Natural killer cell (primary cell): ENCODE data around the gene KIAA1671. TPM values are rescaled to one million over a fixed set of nuclear protein-coding genes. Genes with fewer than 3 reads are reported as not detected.

Experiments used
- ATAC-seq, 3 donors: fragments of 150-1000 bp in 2 of 3; fragments of 200-7000 bp in 1 of 3; cut with Tn5 transposase; 1 replicate in 1 of 3; 2 replicates in 2 of 3; pipeline ENCODE4 v1.10.0; 2021; ENCODE audit warnings: mild to moderate bottlenecking in 2 of 3, moderate library complexity in 2 of 3
- DNase-seq, 2 donors: peaks; one replicate each; pipeline versions ENCODE4 v3.0.0 to v3.0.0-alpha.2; 2013 to 2021; ENCODE audit warnings: mixed read lengths in 1 of 2
- H3K27ac ChIP-seq: one replicate; pipeline ENCODE4 v1.5.1; 2013; ENCODE audit warnings: mild to moderate bottlenecking, low read length
- H3K27me3 ChIP-seq: one replicate; pipeline ENCODE4 v1.6.1; 2013; ENCODE audit warnings: low read length; ENCODE audit not compliant: control insufficient read depth, insufficient read depth
- H3K36me3 ChIP-seq: one replicate; pipeline ENCODE4 v1.6.1; 2013; ENCODE audit warnings: low read length; ENCODE audit not compliant: control insufficient read depth, insufficient read depth
- H3K4me1 ChIP-seq: one replicate; pipeline ENCODE4 v1.6.1; 2013; ENCODE audit warnings: low read length; ENCODE audit not compliant: control insufficient read depth, insufficient read depth
- H3K4me3 ChIP-seq: one replicate; pipeline ENCODE4 v1.5.1; 2013; ENCODE audit warnings: low read length
- H3K9me3 ChIP-seq: one replicate; pipeline ENCODE4 v1.6.1; 2013; ENCODE audit warnings: low read length; ENCODE audit not compliant: control insufficient read depth, insufficient read depth
- H3K27ac Mint-ChIP-seq, 2 donors: one replicate each; pipeline ENCODE4 v1.8.0; 2022; ENCODE audit warnings: mild to moderate bottlenecking in 2 of 2, mixed read lengths in 2 of 2, moderate library complexity in 1 of 2
- H3K27me3 Mint-ChIP-seq, 2 donors: one replicate each; pipeline ENCODE4 v1.8.0; 2022; ENCODE audit warnings: low read depth in 2 of 2, mixed read lengths in 2 of 2
- H3K36me3 Mint-ChIP-seq: one replicate; pipeline ENCODE4 v1.8.0; 2022; ENCODE audit warnings: mixed read lengths
- H3K4me1 Mint-ChIP-seq, 2 donors: one replicate each; pipeline ENCODE4 v1.8.0; 2022; ENCODE audit warnings: mixed read lengths in 2 of 2
- H3K4me3 Mint-ChIP-seq: one replicate; pipeline ENCODE4 v1.8.0; 2022; ENCODE audit warnings: mild to moderate bottlenecking, moderate library complexity, mixed read lengths
- H3K9me3 Mint-ChIP-seq, 2 donors: one replicate each; pipeline ENCODE4 v1.8.0; 2022; ENCODE audit warnings: mixed read lengths in 2 of 2
- WGBS: methylation state at CpG from one replicate; pipeline ENCODE4 v1.1.7; 2013; ENCODE audit warnings: missing lambda C conversion rate; ENCODE audit not compliant: insufficient coverage; 5-methylcytosine and 5-hydroxymethylcytosine counted together
- intact Hi-C: fragments of 100-400 bp; cut with micrococcal nuclease; formaldehyde crosslinking; loops from one replicate; pipeline ENCODE4 v1.14.2; 2022
- total RNA-seq, 4 donors: library from RNA; stranded (reverse); fragments of 120-200 nt in 1 of 4; gene quantifications; one replicate each; pipeline versions ENCODE4 v1.2.3 to v1.2.4, GENCODE V29; 2013 to 2022
- TF ChIP-seq, protein P1 (sequence below): fragments of 200-600 bp; IDR thresholded peaks from one replicate; pipeline ENCODE4 v1.8.0; 2022; ENCODE audit warnings: antibody characterized with exemption

KIAA1671 gene
- total RNA-seq, 3 donors from 2014 or later (not counting 1 experiment from before 2014, with no cell fraction given), result 3.6 to 24.0 (median 7.3) TPM

DNA sequence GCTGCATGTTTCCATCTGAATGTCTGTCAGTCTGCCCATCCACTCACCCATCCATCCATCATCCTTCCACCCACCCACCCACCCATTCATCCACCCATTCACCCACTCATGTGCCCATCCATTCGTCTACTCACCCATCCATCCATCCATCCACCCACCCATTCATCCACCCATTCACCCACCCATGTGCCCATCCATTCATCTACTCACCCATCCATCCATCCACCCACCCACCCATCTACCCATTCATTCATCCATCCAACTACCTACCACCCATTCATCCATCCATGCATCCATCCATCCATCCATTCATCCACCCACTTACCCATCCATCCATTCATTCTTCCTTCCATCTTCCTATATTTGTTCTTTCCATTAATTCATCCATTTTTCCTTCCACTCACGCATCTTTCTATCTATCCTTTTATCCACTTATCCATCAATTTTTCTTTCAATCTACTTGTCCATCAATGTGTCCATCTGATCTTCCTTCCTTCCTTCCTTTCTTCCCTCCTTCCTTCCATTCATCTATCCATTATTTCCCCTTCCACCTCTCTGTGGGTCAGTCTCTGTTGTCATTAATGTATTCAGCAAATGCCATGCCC is 255.1 kb downstream of the KIAA1671 start:
- TF ChIP-seq, protein P1, sequence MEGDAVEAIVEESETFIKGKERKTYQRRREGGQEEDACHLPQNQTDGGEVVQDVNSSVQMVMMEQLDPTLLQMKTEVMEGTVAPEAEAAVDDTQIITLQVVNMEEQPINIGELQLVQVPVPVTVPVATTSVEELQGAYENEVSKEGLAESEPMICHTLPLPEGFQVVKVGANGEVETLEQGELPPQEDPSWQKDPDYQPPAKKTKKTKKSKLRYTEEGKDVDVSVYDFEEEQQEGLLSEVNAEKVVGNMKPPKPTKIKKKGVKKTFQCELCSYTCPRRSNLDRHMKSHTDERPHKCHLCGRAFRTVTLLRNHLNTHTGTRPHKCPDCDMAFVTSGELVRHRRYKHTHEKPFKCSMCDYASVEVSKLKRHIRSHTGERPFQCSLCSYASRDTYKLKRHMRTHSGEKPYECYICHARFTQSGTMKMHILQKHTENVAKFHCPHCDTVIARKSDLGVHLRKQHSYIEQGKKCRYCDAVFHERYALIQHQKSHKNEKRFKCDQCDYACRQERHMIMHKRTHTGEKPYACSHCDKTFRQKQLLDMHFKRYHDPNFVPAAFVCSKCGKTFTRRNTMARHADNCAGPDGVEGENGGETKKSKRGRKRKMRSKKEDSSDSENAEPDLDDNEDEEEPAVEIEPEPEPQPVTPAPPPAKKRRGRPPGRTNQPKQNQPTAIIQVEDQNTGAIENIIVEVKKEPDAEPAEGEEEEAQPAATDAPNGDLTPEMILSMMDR, result no peak
- Mint-ChIP-seq H3K4me1 (no peaks in the 10 kb centered on the region), H3K9me3 (no peaks in the 10 kb centered on the region), H3K36me3 (no peaks in the 10 kb centered on the region), H3K4me3 (no peak overlapping the region), H3K27ac (no peak overlapping the region), H3K27me3 (peaks cover 0 to 3% of the 10 kb centered on the region in 2 donors)
- DNase-seq (no peak), ATAC-seq (no peak)
- WGBS, result 85% methylated on average over 1 of the region's 2 CpGs
- Histone ChIP-seq H3K27ac (no peak overlapping the region), H3K4me3 (no peak overlapping the region), H3K9me3 (no peaks in the 10 kb centered on the region), H3K27me3 (no peaks in the 10 kb centered on the region), H3K4me1 (no peaks in the 10 kb centered on the region), H3K36me3 (no peaks in the 10 kb centered on the region)
- intact Hi-C loops, result no loop called here

DNA sequence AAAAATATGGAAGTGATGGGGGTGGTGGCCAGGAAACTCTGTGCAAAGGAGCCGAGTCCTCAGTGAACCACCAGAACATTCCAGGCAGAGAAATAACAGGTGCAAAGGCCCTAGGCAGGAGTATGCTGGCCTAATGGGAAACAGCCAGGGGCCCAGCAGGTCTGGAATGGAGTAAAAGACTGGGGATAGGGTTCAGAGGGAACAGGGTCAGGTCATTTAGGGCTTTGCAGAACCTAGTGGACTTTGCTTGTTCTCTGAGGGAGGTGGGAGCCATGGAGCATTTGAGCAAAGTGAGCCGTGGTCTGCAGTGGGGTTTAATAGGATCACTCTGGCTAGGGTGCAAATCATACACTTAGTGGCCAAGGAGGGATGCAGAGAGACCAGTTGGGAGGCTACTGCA is 255.8 kb downstream of the KIAA1671 start:
- Histone ChIP-seq H3K4me3 (no peak overlapping the region), H3K9me3 (peaks cover 2% of the 10 kb centered on the region), H3K27me3 (no peaks in the 10 kb centered on the region), H3K36me3 (no peaks in the 10 kb centered on the region), H3K27ac (no peak overlapping the region), H3K4me1 (no peaks in the 10 kb centered on the region)
- Mint-ChIP-seq H3K27me3 (peaks cover 0 to 3% of the 10 kb centered on the region in 2 donors), H3K9me3 (no peaks in the 10 kb centered on the region), H3K36me3 (no peaks in the 10 kb centered on the region), H3K4me3 (no peak overlapping the region), H3K4me1 (no peaks in the 10 kb centered on the region), H3K27ac (no peak overlapping the region)
- intact Hi-C loops, result no loop called here
- 89% methylated on average over 2 of the region's 2 CpGs for WGBS
- ATAC-seq (no peak), DNase-seq (no peak)
- TF ChIP-seq, protein P1, result no peak

DNA sequence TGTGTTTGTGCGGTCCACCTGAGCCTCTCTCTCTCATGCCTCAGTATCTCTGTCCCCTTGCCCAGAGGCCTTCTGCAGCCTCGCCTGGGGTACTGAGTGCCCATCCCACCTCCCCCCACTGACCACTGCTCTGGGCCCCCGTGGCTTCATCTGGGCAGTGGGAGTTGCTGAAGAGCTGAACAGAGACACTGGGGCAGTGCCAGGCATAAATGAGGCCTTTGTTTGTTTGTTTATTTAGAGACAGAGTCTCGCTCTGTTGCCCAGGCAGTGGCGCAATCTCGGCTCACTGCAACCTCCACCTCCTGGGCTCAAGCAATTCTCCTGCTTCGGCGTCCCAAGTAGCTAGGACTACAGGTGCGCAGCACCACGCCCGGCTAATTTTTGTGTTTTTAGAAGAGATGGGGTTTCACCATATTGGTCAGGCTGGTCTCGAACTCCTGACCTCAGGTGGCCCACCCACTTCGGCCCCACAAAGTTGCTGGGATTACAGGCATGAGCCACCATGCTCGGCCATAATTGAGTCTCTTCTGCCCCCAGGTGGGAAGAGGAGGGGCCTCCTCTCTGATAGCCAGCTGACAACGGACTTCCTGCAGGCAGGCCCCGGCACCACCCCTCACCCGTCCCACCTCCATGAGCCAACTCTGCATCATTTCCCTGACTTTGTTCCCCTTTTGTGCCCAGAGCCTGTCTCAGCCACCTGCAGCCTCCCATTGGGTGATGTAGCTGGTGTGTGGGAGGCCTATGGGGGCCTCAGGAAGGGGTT is 256.4 kb downstream of the KIAA1671 start:
- Mint-ChIP-seq H3K4me3 (no peak overlapping the region), H3K9me3 (no peaks in the 10 kb centered on the region), H3K27ac (no peak overlapping the region), H3K36me3 (no peaks in the 10 kb centered on the region), H3K27me3 (peaks cover 0 to 6% of the 10 kb centered on the region in 2 donors), H3K4me1 (no peaks in the 10 kb centered on the region)
- no peak for DNase-seq
- H3K27ac ChIP-seq, result no peak overlapping the region
- no peak for ATAC-seq
- no peaks in the 10 kb centered on the region for H3K36me3 ChIP-seq
- H3K4me3 ChIP-seq, result no peak overlapping the region
- no peaks in the 10 kb centered on the region for H3K27me3 ChIP-seq
- intact Hi-C loops, result no loop called here
- peaks cover 3% of the 10 kb centered on the region for H3K9me3 ChIP-seq
- 81% methylated on average over 14 of the region's 17 CpGs for WGBS
- TF ChIP-seq, protein P1, result no peak
- H3K4me1 ChIP-seq, result no peaks in the 10 kb centered on the region
